ENCODE measurements around the gene NOG.

DNA sequence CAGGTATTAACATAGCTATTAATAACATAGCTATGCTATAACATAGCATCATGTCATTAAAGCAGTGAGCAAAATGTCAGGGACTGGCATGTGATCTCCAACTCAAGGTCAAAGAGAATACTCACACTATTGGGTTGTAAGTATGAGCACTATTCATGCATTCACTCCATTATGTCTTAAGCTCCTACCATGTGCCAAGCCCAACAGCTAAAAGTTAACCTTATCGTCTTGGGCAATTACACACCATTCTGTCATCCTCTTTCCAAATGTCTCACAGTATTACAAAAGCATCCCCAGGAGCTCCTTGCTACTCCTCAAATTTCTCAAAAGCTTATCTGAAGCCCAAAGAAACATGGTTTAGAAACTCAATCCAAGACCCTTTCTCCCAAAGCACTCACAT lies 22.0 kb upstream of the NOG start:
- TF ChIP-seq, protein P1, sequence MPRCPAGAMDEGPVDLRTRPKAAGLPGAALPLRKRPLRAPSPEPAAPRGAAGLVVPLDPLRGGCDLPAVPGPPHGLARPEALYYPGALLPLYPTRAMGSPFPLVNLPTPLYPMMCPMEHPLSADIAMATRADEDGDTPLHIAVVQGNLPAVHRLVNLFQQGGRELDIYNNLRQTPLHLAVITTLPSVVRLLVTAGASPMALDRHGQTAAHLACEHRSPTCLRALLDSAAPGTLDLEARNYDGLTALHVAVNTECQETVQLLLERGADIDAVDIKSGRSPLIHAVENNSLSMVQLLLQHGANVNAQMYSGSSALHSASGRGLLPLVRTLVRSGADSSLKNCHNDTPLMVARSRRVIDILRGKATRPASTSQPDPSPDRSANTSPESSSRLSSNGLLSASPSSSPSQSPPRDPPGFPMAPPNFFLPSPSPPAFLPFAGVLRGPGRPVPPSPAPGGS (IDR thresholded peaks at IDR 0.05) = no peak
- no peak for TF ChIP-seq KDM1A (IDR thresholded peaks at IDR 0.05; ENCODE audit: low read depth)
- TF ChIP-seq POLR2A (IDR thresholded peaks at IDR 0.05; ENCODE audit: low read length) = no peak
- no peak for TF ChIP-seq USF2 (IDR thresholded peaks at IDR 0.05)
- TF ChIP-seq, protein P2, sequence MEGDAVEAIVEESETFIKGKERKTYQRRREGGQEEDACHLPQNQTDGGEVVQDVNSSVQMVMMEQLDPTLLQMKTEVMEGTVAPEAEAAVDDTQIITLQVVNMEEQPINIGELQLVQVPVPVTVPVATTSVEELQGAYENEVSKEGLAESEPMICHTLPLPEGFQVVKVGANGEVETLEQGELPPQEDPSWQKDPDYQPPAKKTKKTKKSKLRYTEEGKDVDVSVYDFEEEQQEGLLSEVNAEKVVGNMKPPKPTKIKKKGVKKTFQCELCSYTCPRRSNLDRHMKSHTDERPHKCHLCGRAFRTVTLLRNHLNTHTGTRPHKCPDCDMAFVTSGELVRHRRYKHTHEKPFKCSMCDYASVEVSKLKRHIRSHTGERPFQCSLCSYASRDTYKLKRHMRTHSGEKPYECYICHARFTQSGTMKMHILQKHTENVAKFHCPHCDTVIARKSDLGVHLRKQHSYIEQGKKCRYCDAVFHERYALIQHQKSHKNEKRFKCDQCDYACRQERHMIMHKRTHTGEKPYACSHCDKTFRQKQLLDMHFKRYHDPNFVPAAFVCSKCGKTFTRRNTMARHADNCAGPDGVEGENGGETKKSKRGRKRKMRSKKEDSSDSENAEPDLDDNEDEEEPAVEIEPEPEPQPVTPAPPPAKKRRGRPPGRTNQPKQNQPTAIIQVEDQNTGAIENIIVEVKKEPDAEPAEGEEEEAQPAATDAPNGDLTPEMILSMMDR (IDR thresholded peaks at IDR 0.05) = no peak
- TF ChIP-seq, protein P3, sequence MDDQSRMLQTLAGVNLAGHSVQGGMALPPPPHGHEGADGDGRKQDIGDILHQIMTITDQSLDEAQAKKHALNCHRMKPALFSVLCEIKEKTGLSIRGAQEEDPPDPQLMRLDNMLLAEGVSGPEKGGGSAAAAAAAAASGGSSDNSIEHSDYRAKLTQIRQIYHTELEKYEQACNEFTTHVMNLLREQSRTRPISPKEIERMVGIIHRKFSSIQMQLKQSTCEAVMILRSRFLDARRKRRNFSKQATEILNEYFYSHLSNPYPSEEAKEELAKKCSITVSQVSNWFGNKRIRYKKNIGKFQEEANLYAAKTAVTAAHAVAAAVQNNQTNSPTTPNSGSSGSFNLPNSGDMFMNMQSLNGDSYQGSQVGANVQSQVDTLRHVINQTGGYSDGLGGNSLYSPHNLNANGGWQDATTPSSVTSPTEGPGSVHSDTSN (IDR thresholded peaks at IDR 0.05) = no peak
- TF ChIP-seq MAFK (IDR thresholded peaks at IDR 0.05; ENCODE audit: partially characterized antibody) = no peak
- no peak for TF ChIP-seq MAZ (IDR thresholded peaks at IDR 0.05; ENCODE audit: borderline replicate concordance, low read depth, low read length)
- no peak for TF ChIP-seq RFX5 (IDR thresholded peaks at IDR 0.05)

Measured in A549 (cell line).